ENCODE data around the gene FOXP1. TPM values are rescaled to one million over a fixed set of nuclear protein-coding genes. Genes with fewer than 3 reads are reported as not detected.

Gene FOXP1
- total and polyA plus RNA-seq, 2 of the 8 experiments (the other 6 are each of a cell fraction or from before 2014, with no cell fraction given): 13.9 to 25.4 TPM

- ChIA-PET POLR2A (ENCODE audit: partially characterized antibody) (no interaction called here), CTCF (ENCODE audit: partially characterized antibody) (no interaction called here)
- no peak overlapping the region for H3K18ac ChIP-seq (ENCODE audit: extremely low read depth, low read length)
- H2BK12ac ChIP-seq (ENCODE audit: low read depth, low read length): no peak overlapping the region
- DNase-seq (ENCODE audit: low read depth in 1 of 2, low spot score in 2 of 2): no peak
- H4K8ac ChIP-seq (ENCODE audit: extremely low read depth, insufficient read depth, low read length): no peak overlapping the region
- H3K27me3 ChIP-seq (replicated peaks in 1 of 4; ENCODE audit: control insufficient read depth in 3 of 4, extremely low read depth in 1 of 4, insufficient read depth in 3 of 4, low read length in 3 of 4): no peaks in the 10 kb centered on the region
- no peak overlapping the region for H3K14ac ChIP-seq (ENCODE audit: insufficient read length)
- no peak overlapping the region for H3K4me2 ChIP-seq (ENCODE audit: insufficient read depth in 1 of 2, low read depth in 2 of 2, low read length in 2 of 2)
- no peak overlapping the region for H4K5ac ChIP-seq (ENCODE audit: insufficient read length, low read depth, low read length)
- peaks cover 0 to 19% (median 4%) of the 10 kb centered on the region in 4 experiments; a peak in 4 of 7 replicates for H3K4me1 ChIP-seq (replicated peaks in 1 of 4; ENCODE audit: control insufficient read depth in 3 of 4, insufficient read depth in 4 of 4, low read length in 3 of 4)
- TF ChIP-seq BRCA1 (IDR thresholded peaks at IDR 0.05; ENCODE audit: low read depth, low read length): no peak
- no peak for TF ChIP-seq MAFK (IDR thresholded peaks at IDR 0.05; ENCODE audit: low read depth, low read length)
- no peak for TF ChIP-seq RBBP5 (IDR thresholded peaks at IDR 0.05; ENCODE audit: borderline replicate concordance, low read depth, low read length)
- TF ChIP-seq YY1 (IDR thresholded peaks at IDR 0.05; ENCODE audit: low read depth, low read length): no peak
- TF ChIP-seq MAX (IDR thresholded peaks at IDR 0.05): no peak
- TF ChIP-seq SUZ12 (IDR thresholded peaks at IDR 0.05; ENCODE audit: low read length): no peak
- no peak for TF ChIP-seq RAD21 (IDR thresholded peaks at IDR 0.05 in 1 of 2, conservative IDR thresholded peaks at IDR 0.05 in 1 of 2; ENCODE audit: low read depth in 2 of 2, low read length in 2 of 2)
- no peaks in the 10 kb centered on the region for H3K79me1 ChIP-seq (ENCODE audit: low read depth, low read length)
- H3K23ac ChIP-seq (ENCODE audit: insufficient read length): no peak overlapping the region
- no peaks in the 10 kb centered on the region for H3K9me3 ChIP-seq (ENCODE audit: insufficient read depth in 2 of 2, low read depth in 1 of 2, low read length in 1 of 2)
- no peak overlapping the region for H2BK5ac ChIP-seq (ENCODE audit: low read depth, low read length)
- no peaks in the 10 kb centered on the region; a peak in 1 of 8 replicates for H3K36me3 ChIP-seq (ENCODE audit: control insufficient read depth in 2 of 4, insufficient read depth in 4 of 4, low read length in 3 of 4)
- H3K27ac ChIP-seq (ENCODE audit: low read depth, low read length): no peak overlapping the region
- no peak overlapping the region for H3K56ac ChIP-seq (replicated peaks; ENCODE audit: insufficient read length, low read depth, low read length)
- H4K20me1 ChIP-seq (replicated peaks in 1 of 2; ENCODE audit: control insufficient read depth in 1 of 2, insufficient read depth in 2 of 2, low read length in 2 of 2): no peaks in the 10 kb centered on the region
- no peak overlapping the region for H2BK120ac ChIP-seq (replicated peaks; ENCODE audit: low read depth, low read length)
- FAIRE-seq: no peak
- no peak overlapping the region for H3K4ac ChIP-seq (replicated peaks; ENCODE audit: insufficient read length, low read depth, low read length)
- H3K79me2 ChIP-seq (ENCODE audit: control insufficient read depth in 1 of 2, insufficient read depth in 2 of 2, low read length in 2 of 2): no peaks in the 10 kb centered on the region
- no peak overlapping the region for H2BK15ac ChIP-seq (ENCODE audit: low read length)
- WGBS, 2 experiments (ENCODE audit: extremely low coverage in 1 of 2, insufficient coverage in 1 of 2, insufficient read length in 1 of 2, insufficient replicate concordance in 2 of 2, low coverage in 1 of 2, low lambda C conversion rate in 2 of 2, missing lambda C conversion rate in 1 of 2): 74% methylated on average over 2 of the region's 2 CpGs; no CpG with 5 or more reads in 1 of the 2 experiments
- H4K91ac ChIP-seq (replicated peaks; ENCODE audit: insufficient read length, low read length): no peak overlapping the region
- no peak overlapping the region for H3K4me3 ChIP-seq (ENCODE audit: extremely low read depth in 1 of 4, insufficient read depth in 2 of 4, low read depth in 3 of 4, low read length in 4 of 4)
- no peak overlapping the region for H3K9ac ChIP-seq (replicated peaks in 1 of 4; ENCODE audit: extremely low read depth in 1 of 4, low read depth in 3 of 4, low read length in 3 of 4)
- no peak overlapping the region for H2AK5ac ChIP-seq (ENCODE audit: low read depth, low read length)
- no peak overlapping the region for H2BK20ac ChIP-seq (ENCODE audit: low read length)
- H2AFZ ChIP-seq (ENCODE audit: low read length): no peak overlapping the region
- H3K23me2 ChIP-seq (ENCODE audit: low read depth, low read length): no peaks in the 10 kb centered on the region; the same call in 1 of the 2 replicates
These were observed 410.6 kb downstream of the FOXP1 start for GRCh38 chr3:71172951-71173350.

All from H1 (cell line).